ENCODE measurements around the gene SYT3. TPM values are rescaled to one million over a fixed set of nuclear protein-coding genes. Genes with fewer than 3 reads are reported as not detected.

SYT3 gene
- polyA plus RNA-seq, 1 donor (not counting 4 experiments of a cell fraction or from before 2014, with no cell fraction given) = not detected

DNA sequence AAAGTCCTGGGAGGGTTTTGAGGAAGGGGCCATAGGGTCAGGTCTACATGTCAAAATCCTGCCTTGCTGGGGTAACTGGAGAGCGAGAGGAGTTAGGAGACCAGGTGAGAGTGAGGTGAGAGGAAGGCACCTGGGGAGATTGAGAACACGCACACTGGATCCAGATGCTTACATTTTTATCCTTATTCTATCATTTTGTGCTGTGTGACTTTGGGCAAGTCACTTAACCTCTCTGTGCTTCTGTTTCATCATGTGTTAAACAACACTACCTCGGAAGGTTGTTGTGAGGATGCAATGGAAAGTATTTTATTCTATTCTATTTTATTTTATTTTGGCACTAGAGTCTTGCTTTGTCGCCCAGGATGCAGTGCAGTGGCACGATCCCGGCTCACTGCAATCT, 13.0 kb upstream of the SYT3 start:
- no peak overlapping the region for H3K9ac ChIP-seq (ENCODE audit: control insufficient read depth, extremely low read depth, insufficient read depth, low read length)
- no peak for TF ChIP-seq EZH2 (IDR thresholded peaks at IDR 0.05; ENCODE audit: low read length)
- TF ChIP-seq, protein P1, sequence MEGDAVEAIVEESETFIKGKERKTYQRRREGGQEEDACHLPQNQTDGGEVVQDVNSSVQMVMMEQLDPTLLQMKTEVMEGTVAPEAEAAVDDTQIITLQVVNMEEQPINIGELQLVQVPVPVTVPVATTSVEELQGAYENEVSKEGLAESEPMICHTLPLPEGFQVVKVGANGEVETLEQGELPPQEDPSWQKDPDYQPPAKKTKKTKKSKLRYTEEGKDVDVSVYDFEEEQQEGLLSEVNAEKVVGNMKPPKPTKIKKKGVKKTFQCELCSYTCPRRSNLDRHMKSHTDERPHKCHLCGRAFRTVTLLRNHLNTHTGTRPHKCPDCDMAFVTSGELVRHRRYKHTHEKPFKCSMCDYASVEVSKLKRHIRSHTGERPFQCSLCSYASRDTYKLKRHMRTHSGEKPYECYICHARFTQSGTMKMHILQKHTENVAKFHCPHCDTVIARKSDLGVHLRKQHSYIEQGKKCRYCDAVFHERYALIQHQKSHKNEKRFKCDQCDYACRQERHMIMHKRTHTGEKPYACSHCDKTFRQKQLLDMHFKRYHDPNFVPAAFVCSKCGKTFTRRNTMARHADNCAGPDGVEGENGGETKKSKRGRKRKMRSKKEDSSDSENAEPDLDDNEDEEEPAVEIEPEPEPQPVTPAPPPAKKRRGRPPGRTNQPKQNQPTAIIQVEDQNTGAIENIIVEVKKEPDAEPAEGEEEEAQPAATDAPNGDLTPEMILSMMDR (optimal IDR thresholded peaks at IDR 0.05 in 1 of 3, IDR thresholded peaks at IDR 0.05 in 1 of 3, conservative IDR thresholded peaks at IDR 0.05 in 1 of 3; ENCODE audit: extremely low read depth in 1 of 3, insufficient read depth in 2 of 3, low read length in 3 of 3) = no peak
- no peak overlapping the region for H3K4me3 ChIP-seq (ENCODE audit: control insufficient read depth in 2 of 3, extremely low read depth in 1 of 3, insufficient read depth in 2 of 3, low read depth in 1 of 3, low read length in 3 of 3)
- no peak for DNase-seq (ENCODE audit: low read depth, low spot score)
- H4K20me1 ChIP-seq (ENCODE audit: control insufficient read depth, extremely low read depth, insufficient read depth, low read length) = no peaks in the 10 kb centered on the region
- no peaks in the 10 kb centered on the region for H3K9me1 ChIP-seq (ENCODE audit: control insufficient read depth, extremely low read depth, insufficient read depth, low read length)
- H3K9me3 ChIP-seq (ENCODE audit: control insufficient read depth, low read depth, low read length) = no peaks in the 10 kb centered on the region
- no peaks in the 10 kb centered on the region for H3K27me3 ChIP-seq (ENCODE audit: control insufficient read depth, extremely low read depth, insufficient read depth, low read length)
- no peaks in the 10 kb centered on the region for H3K36me3 ChIP-seq (ENCODE audit: control insufficient read depth in 2 of 2, extremely low read depth in 1 of 2, insufficient read depth in 2 of 2, low read length in 2 of 2)
- H2AFZ ChIP-seq (ENCODE audit: control insufficient read depth, low read length) = no peak overlapping the region
- H3K4me2 ChIP-seq (ENCODE audit: control insufficient read depth, extremely low read depth, insufficient read depth, low read depth, low read length) = no peak overlapping the region
- dilution Hi-C loops (cut with MboI; ENCODE audit: extremely low pct_ligation_motif_present, low sequenced_read_pairs) = no loop called here
- no peak overlapping the region for H3K27ac ChIP-seq (ENCODE audit: control insufficient read depth, insufficient read depth, low read length)
- FAIRE-seq = no peak
- no peaks in the 10 kb centered on the region for H3K79me2 ChIP-seq (ENCODE audit: control insufficient read depth, insufficient read depth, low read length)
- no peaks in the 10 kb centered on the region for H3K4me1 ChIP-seq (ENCODE audit: control insufficient read depth, extremely low read depth, insufficient read depth, low read length)

DNA sequence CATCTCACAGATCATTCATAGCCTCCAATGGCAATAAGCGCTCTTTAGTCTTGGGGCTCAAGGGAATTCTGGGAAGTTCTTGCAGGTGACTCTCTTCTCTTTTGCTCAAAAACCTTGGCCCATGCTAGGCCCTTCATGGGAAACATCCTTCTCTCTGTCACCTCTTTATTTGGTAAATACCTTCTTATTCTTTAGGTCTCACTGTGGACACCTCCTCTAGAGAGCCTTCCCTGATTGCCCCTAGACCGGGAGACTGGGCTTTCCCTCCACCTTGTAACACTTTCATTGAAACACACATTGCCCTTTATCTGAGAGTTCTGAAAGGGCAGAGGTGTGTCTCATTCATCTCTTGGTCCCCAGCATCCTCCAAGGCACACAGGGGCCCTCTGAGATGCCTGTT, 11.5 kb upstream of the SYT3 start:
- no peak overlapping the region for H3K4me3 ChIP-seq (ENCODE audit: control insufficient read depth in 2 of 3, extremely low read depth in 1 of 3, insufficient read depth in 2 of 3, low read depth in 1 of 3, low read length in 3 of 3)
- H3K9me1 ChIP-seq (ENCODE audit: control insufficient read depth, extremely low read depth, insufficient read depth, low read length) = no peaks in the 10 kb centered on the region
- no peak overlapping the region for H3K9ac ChIP-seq (ENCODE audit: control insufficient read depth, extremely low read depth, insufficient read depth, low read length)
- no peaks in the 10 kb centered on the region for H3K27me3 ChIP-seq (ENCODE audit: control insufficient read depth, extremely low read depth, insufficient read depth, low read length)
- no peak overlapping the region for H3K4me2 ChIP-seq (ENCODE audit: control insufficient read depth, extremely low read depth, insufficient read depth, low read depth, low read length)
- DNase-seq (ENCODE audit: low read depth, low spot score) (no peak), FAIRE-seq (no peak)
- H3K4me1 ChIP-seq (ENCODE audit: control insufficient read depth, extremely low read depth, insufficient read depth, low read length) = no peaks in the 10 kb centered on the region
- dilution Hi-C loops (cut with MboI; ENCODE audit: extremely low pct_ligation_motif_present, low sequenced_read_pairs) = no loop called here
- H4K20me1 ChIP-seq (ENCODE audit: control insufficient read depth, extremely low read depth, insufficient read depth, low read length) = no peaks in the 10 kb centered on the region
- H3K27ac ChIP-seq (ENCODE audit: control insufficient read depth, insufficient read depth, low read length) = no peak overlapping the region
- no peaks in the 10 kb centered on the region for H3K9me3 ChIP-seq (ENCODE audit: control insufficient read depth, low read depth, low read length)
- no peak for TF ChIP-seq EZH2 (IDR thresholded peaks at IDR 0.05; ENCODE audit: low read length)
- TF ChIP-seq, protein P1 (optimal IDR thresholded peaks at IDR 0.05 in 1 of 3, IDR thresholded peaks at IDR 0.05 in 1 of 3, conservative IDR thresholded peaks at IDR 0.05 in 1 of 3; ENCODE audit: extremely low read depth in 1 of 3, insufficient read depth in 2 of 3, low read length in 3 of 3) = no peak
- no peaks in the 10 kb centered on the region for H3K79me2 ChIP-seq (ENCODE audit: control insufficient read depth, insufficient read depth, low read length)
- H2AFZ ChIP-seq (ENCODE audit: control insufficient read depth, low read length) = no peak overlapping the region
- no peaks in the 10 kb centered on the region for H3K36me3 ChIP-seq (ENCODE audit: control insufficient read depth in 2 of 2, extremely low read depth in 1 of 2, insufficient read depth in 2 of 2, low read length in 2 of 2)
